Aorta (tissue), 5 donors: Measurements from ENCODE around the gene SH3RF3. TPM values are rescaled to one million over a fixed set of nuclear protein-coding genes. Genes with fewer than 3 reads are reported as not detected.

Source experiments
- ATAC-seq: fragments of 200-7000 bp; cut with Tn5 transposase; one replicate; pipeline ENCODE4 v1.9.1; 2022; ENCODE audit warnings: moderate library complexity; ENCODE audit not compliant: low FRiP score
- DNase-seq, 2 donors: peaks; one replicate each; pipeline ENCODE4 v3.0.0-alpha.2; 2020
- H3K27ac ChIP-seq, 2 donors: one replicate each; pipeline ENCODE4 v1.5.1; 2013; ENCODE audit warnings: low read length in 2 of 2, mild to moderate bottlenecking in 2 of 2, moderate library complexity in 2 of 2, control low read depth in 1 of 2, inconsistent platforms in 1 of 2, low read depth in 1 of 2
- H3K27me3 ChIP-seq, 2 donors: one replicate each; pipeline ENCODE4 v1.6.1; 2013; ENCODE audit warnings: control low read depth in 1 of 2, low read length in 1 of 2, mild to moderate bottlenecking in 1 of 2, moderate library complexity in 1 of 2; ENCODE audit not compliant: insufficient read depth in 2 of 2, control insufficient read depth in 1 of 2
- H3K36me3 ChIP-seq, 2 donors: one replicate each; pipeline ENCODE4 v1.6.1; 2013; ENCODE audit warnings: control low read depth in 1 of 2, low read length in 1 of 2, mild to moderate bottlenecking in 1 of 2; ENCODE audit not compliant: insufficient read depth in 2 of 2, control insufficient read depth in 1 of 2
- H3K4me1 ChIP-seq, 2 donors: one replicate each; pipeline ENCODE4 v1.6.1; 2013; ENCODE audit warnings: low read length in 2 of 2, control low read depth in 1 of 2, mild to moderate bottlenecking in 1 of 2, moderate library complexity in 1 of 2; ENCODE audit not compliant: insufficient read depth in 2 of 2, control insufficient read depth in 1 of 2
- H3K4me3 ChIP-seq, 2 donors: one replicate each; pipeline ENCODE4 v1.5.1; 2013; ENCODE audit warnings: low read length in 2 of 2, control low read depth in 1 of 2, mild to moderate bottlenecking in 1 of 2
- H3K9me3 ChIP-seq: one replicate; pipeline ENCODE4 v1.6.1; 2013; ENCODE audit warnings: mild to moderate bottlenecking, low read length; ENCODE audit not compliant: control insufficient read depth
- WGBS, 2 donors: extraction: QIAGEN DNeasy Blood & Tissue Kit; methylation state at CpG; one replicate each; pipeline ENCODE4 v1.1.7; 2013; 5-methylcytosine and 5-hydroxymethylcytosine counted together
- intact Hi-C, 2 donors: fragments of 100-400 bp; cut with DNase I; formaldehyde crosslinking; loops; one replicate each; pipeline versions ENCODE4 v1.14.2 to v1.15.0; 2022
- polyA plus RNA-seq, 2 donors: library from polyadenylated mRNA; stranded (reverse); fragments of 200-250 nt; gene quantifications; one replicate each; pipeline ENCODE4 v1.2.3, GENCODE V29; 2013
- total RNA-seq, 2 donors: library from RNA; stranded (reverse); fragmentation: NEBNext Ultra II Directional; extraction: Animal tissue kit (Norgen Biotek cat#: 25700); gene quantifications; one replicate each; pipeline ENCODE4 v1.2.1, GENCODE V29; 2021
- donor health status: healthy with polysubstance abuse.
- donor health status: Bipolar disorder and iron deficiency.
- donor health status: DM: no; HTN: no; CAD: no.
- donor health status: DM: no; HTN: no; CAD: no.
- donor health status: DM: yes; HTN: yes; CAD: no.

Gene SH3RF3
- total and polyA plus RNA-seq, 4 donors = 3.1 to 24.4 (median 18.0) TPM

DNA sequence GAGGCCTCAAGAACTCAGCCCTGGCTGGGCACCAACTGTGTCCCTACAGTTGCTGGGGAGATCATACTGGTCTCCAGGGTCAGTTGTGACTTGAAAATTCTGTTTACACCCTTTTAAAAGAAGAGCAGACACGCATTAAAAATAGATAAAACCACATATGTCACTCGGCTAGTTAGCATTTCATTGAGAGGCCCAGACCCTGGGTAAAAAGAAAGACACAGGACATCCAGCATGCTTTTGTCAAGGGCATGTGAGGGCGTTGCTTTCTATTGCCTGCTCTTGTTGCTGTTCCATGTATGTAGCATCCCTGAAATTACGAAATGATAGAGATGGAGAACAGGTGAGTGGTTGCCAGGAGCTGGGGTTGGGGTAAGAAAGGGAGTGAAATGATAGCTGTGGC lies 390.5 kb downstream of the SH3RF3 start:
- Histone ChIP-seq H3K9me3 (no peaks in the 10 kb centered on the region), H3K4me3 (no peak overlapping the region), H3K27ac (no peak overlapping the region), H3K4me1 (no peaks in the 10 kb centered on the region), H3K36me3 (no peaks in the 10 kb centered on the region), H3K27me3 (no peaks in the 10 kb centered on the region)
- DNase-seq (no peak), ATAC-seq (no peak)
- WGBS, 2 donors = 93% methylated on average over 4 of the region's 4 CpGs
- intact Hi-C loops = no loop called here

DNA sequence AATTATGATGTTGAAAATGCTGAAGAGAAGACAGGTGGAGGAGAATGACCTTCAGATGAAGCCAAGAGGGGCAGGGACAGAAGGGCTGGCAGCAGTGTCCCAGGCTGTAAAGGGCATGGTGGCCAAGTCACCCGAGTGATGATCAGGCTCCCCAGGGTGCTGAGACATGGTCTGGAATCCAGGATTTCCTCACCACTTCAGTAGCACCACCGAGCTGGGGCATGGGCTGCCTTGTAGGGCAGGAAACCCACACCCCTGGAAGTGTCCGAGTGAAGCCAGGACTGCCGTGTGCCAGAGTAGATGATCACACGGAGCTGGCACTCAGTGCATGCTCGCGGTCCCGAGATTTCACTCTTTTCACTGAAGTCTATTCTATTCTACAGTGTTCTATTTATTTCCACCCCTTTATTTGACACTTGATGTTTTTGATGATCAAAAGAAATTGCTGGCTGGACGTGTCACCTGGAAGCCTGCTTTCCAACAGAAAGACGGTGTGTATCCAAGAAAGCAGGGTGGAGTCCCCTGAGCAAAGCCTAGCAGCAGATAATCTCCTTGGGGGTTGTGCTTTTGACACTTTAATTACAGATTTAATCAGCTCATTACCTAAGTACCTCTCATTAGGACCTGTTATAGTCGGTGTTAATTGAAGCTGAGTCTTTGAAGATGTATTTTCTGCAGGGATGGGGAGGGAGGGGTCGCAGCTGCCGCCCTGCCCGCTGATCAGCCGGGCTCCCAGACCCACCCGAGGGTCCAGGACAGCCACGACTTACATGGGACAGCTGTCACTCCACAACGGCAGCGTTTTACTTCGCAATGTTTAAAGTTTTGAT lies 392.4 kb downstream of the SH3RF3 start:
- Histone ChIP-seq H3K4me3 (no peak overlapping the region), H3K9me3 (no peaks in the 10 kb centered on the region), H3K27ac (no peak overlapping the region), H3K27me3 (no peaks in the 10 kb centered on the region), H3K4me1 (no peaks in the 10 kb centered on the region), H3K36me3 (no peaks in the 10 kb centered on the region)
- intact Hi-C loops = no loop called here
- 70 to 74% methylated on average over 20 of the region's 20 CpGs for WGBS, 2 donors
- DNase-seq (peak in 1 of 2 donors; percentile 38), ATAC-seq (no peak)

DNA sequence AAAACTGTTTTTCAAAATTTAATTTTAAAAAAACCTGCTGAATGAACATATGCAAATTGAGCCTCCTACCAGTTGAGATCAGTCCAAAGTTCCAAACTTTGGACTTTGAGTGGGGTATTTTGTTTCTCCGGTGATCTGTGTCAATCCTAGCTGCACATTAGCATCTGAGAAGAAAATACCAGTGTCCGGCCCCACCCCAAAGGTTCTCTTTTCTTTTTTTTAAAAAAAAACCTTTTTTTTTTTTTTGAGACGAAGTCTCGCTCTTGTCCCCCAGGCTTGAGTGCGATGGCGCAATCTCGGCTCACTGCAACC lies 393.0 kb downstream of the SH3RF3 start:
- H3K36me3 ChIP-seq = no peaks in the 10 kb centered on the region
- no peak overlapping the region for H3K4me3 ChIP-seq
- intact Hi-C loops = no loop called here
- DNase-seq = no peak
- ATAC-seq = no peak
- no peaks in the 10 kb centered on the region for H3K27me3 ChIP-seq
- H3K4me1 ChIP-seq = no peaks in the 10 kb centered on the region
- H3K27ac ChIP-seq = no peak overlapping the region
- 91 to 96% methylated on average over 7 of the region's 7 CpGs for WGBS, 2 donors
- no peaks in the 10 kb centered on the region for H3K9me3 ChIP-seq

DNA sequence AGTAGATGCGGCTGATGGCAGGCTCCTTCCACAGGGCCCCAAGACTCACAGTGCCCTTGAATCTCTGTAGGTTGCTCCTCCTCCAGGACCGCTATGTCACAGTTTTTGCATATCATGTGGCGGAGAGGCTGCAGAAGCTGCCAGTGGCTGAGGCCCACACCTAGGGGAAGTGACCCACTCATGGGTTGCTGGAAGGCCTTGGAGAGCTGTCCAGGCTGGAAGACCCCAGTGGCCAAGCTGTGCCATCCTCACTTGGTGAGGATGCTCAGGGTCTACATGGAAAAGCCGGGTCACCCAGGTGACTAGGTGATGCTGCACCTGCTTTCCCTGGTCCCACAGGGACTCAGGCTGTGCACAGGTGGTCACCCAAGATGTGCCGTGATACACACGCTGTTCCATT lies 394.1 kb downstream of the SH3RF3 start:
- no peaks in the 10 kb centered on the region for H3K27me3 ChIP-seq
- no peaks in the 10 kb centered on the region for H3K4me1 ChIP-seq
- no peaks in the 10 kb centered on the region for H3K36me3 ChIP-seq
- no peak overlapping the region for H3K27ac ChIP-seq
- 80 to 81% methylated on average over 6 of the region's 6 CpGs for WGBS, 2 donors
- ATAC-seq (no peak), DNase-seq (no peak)
- H3K4me3 ChIP-seq = no peak overlapping the region
- H3K9me3 ChIP-seq = no peaks in the 10 kb centered on the region
- intact Hi-C loops = no loop called here

DNA sequence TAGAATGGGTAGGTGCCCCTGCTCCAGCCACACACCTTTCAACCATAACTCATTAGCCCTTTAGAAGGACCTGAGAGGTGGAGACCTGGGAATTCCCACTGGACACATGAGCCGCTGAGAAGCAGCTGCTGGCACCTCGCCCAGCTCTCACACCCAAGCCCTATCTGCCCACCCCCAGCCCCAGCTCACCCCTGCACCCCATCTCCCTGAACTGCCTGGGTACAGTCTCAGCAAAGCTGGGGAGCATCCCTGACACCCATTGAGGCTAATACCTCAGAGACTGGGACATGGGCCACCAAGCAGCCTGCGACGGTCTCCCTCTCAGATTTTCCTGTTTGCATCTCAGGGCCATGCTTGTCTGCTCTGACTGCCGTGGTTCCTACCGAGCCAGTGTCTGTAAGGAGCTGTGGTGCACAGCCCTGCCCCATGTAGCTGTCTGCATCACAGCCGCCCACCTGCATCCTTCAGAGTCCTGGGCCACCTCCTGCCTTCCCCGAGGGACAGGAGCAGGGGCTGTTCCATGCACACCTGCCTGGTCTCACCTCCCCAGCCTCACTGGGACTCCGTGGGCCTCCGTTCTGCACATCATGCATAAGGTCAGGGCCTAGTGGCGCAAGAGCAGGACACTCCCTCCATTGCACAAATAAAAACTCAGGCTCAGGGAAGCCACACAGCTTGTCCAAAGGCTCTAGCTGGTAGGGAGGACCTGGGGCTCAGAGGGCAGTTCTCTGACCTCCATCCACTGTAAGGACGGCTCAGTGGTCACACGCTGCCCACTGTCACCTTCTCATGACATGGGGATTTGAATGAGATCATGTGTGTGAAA lies 394.7 kb downstream of the SH3RF3 start:
- Histone ChIP-seq H3K27me3 (no peaks in the 10 kb centered on the region), H3K36me3 (no peaks in the 10 kb centered on the region), H3K27ac (no peak overlapping the region), H3K9me3 (no peaks in the 10 kb centered on the region), H3K4me3 (no peak overlapping the region), H3K4me1 (no peaks in the 10 kb centered on the region)
- intact Hi-C loops = no loop called here
- DNase-seq = no peak
- ATAC-seq = no peak
- 89 to 91% methylated on average over 13 of the region's 13 CpGs for WGBS, 2 donors

DNA sequence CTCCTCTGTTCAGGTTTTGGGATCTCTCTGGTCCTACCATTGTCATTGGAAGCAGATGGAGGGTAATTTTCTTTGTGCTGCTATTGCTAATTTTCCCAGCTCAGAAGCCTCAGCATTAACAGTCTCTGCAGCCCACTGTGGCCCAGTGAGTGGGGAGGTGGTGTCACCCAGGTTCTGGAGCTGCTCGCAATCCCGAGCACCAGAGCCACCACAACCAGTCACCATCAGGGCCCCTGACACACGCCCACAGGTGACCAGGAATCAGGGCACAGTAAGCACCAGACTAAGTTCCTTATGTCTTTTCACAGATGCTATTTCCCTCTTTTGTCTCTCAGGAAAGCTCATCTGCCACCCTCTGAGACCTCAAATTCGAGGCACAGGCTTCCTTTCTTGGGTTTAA lies 396.8 kb downstream of the SH3RF3 start:
- Histone ChIP-seq H3K27me3 (no peaks in the 10 kb centered on the region), H3K9me3 (no peaks in the 10 kb centered on the region), H3K27ac (no peak overlapping the region), H3K36me3 (no peaks in the 10 kb centered on the region), H3K4me1 (no peaks in the 10 kb centered on the region), H3K4me3 (no peak overlapping the region)
- 81 to 82% methylated on average over 4 of the region's 4 CpGs for WGBS, 2 donors
- intact Hi-C loops = no loop called here
- ATAC-seq (no peak), DNase-seq (no peak)

DNA sequence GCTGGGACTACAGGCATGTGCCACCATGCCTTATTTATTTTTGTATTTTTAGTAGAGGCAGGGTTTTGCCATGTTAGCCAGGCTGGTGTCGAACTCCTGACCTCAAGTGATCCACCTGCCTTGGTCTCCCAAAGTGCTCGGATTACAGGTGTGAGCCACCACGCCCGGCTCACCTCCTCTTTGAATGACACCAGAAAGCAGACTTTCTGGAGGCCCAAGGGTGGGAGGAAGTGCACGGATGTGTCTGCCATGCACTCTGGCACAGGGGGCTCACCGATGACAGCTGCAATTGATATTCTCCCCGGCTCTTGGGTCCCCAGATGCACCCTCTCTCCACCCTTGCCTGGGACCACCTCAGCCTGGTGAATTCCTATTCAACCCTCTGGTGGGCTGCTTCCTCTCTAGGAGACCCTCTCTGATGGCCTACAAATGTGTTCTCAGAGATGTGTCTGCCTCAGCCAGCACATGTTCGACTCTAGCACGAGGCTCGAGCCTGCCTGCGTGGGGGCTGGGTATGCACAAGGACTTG lies 397.5 kb downstream of the SH3RF3 start:
- no peaks in the 10 kb centered on the region for H3K36me3 ChIP-seq
- no peaks in the 10 kb centered on the region for H3K27me3 ChIP-seq
- no peak for DNase-seq
- intact Hi-C loops = no loop called here
- 90 to 94% methylated on average over 11 of the region's 11 CpGs for WGBS, 2 donors
- no peaks in the 10 kb centered on the region for H3K9me3 ChIP-seq
- no peak for ATAC-seq
- no peak overlapping the region for H3K4me3 ChIP-seq
- no peak overlapping the region for H3K27ac ChIP-seq
- H3K4me1 ChIP-seq = no peaks in the 10 kb centered on the region

DNA sequence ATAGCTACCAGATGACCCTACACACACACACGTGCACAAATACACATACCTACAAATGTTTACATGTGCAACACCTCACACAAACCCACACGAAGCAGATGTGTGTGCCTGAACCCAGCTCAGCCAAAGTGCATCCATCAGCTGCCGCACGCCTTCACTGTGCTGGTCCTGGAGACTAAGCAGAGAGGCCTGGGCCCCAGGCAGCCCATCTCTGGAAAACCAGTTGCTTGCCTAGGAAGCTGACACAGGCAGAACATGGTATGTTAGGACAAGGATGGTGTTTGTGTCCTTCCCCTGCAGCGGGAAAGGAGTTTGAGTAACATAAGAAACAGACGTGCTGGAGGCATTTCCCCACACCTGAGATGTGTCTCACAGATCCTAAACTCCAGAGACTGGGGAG lies 398.1 kb downstream of the SH3RF3 start:
- intact Hi-C loops = no loop called here
- 95 to 98% methylated on average over 6 of the region's 6 CpGs for WGBS, 2 donors
- H3K9me3 ChIP-seq = no peaks in the 10 kb centered on the region

More for the DNA sequence above, 398.1 kb downstream of the SH3RF3 start:
- ATAC-seq (no peak), DNase-seq (no peak)
- Histone ChIP-seq H3K4me3 (no peak overlapping the region), H3K36me3 (no peaks in the 10 kb centered on the region), H3K27me3 (no peaks in the 10 kb centered on the region), H3K27ac (no peak overlapping the region), H3K4me1 (no peaks in the 10 kb centered on the region)
